RWPE2 (cell line): ENCODE data around the gene LAMC1.

Experiments used
- ATAC-seq: fragments of 200-7000 bp; cut with Tn5 transposase; 3 replicates; pipeline ENCODE4 v1.9.1; 2021; ENCODE audit warnings: low read depth
- DNase-seq: peaks from one replicate; pipeline ENCODE4 v3.0.0-alpha.2; 2020; ENCODE audit warnings: low spot score
- H3K27ac ChIP-seq: fragments of 450-650 bp; 2 replicates; pipeline ENCODE4 v1.5.1; 2017; ENCODE audit warnings: mild to moderate bottlenecking; ENCODE audit not compliant: poor library complexity, severe bottlenecking
- H3K27me3 ChIP-seq: fragments of 250-450 bp; sonication (Bioruptor Pico); 2 replicates; pipeline ENCODE4 v1.5.1; 2021; ENCODE audit warnings: mild to moderate bottlenecking, moderate library complexity; ENCODE audit not compliant: insufficient read depth, poor library complexity, severe bottlenecking
- H3K36me3 ChIP-seq: fragments of 250-450 bp; sonication (Bioruptor Pico); 2 replicates; pipeline ENCODE4 v1.5.1; 2020; ENCODE audit warnings: low read depth, mild to moderate bottlenecking, moderate library complexity
- H3K4me1 ChIP-seq: fragments of 250-450 bp; sonication (Bioruptor Pico); 2 replicates; pipeline ENCODE4 v1.5.1; 2021; ENCODE audit warnings: mild to moderate bottlenecking, moderate library complexity; ENCODE audit not compliant: insufficient read depth, poor library complexity, severe bottlenecking
- H3K4me3 ChIP-seq: fragments of 250-450 bp; sonication (Bioruptor Pico); 2 replicates; pipeline ENCODE4 v1.5.1; 2021; ENCODE audit warnings: mild to moderate bottlenecking, moderate library complexity; ENCODE audit not compliant: severe bottlenecking
- H3K9me3 ChIP-seq: fragments of 250-450 bp; sonication (Bioruptor Pico); 2 replicates; pipeline ENCODE4 v1.5.1; 2021; ENCODE audit warnings: mild to moderate bottlenecking, moderate library complexity; ENCODE audit not compliant: severe bottlenecking
- CTCF ChIP-seq: fragments of 450-650 bp; IDR thresholded peaks from one replicate; pipeline ENCODE4 v1.5.1; 2017; ENCODE audit warnings: mild to moderate bottlenecking, moderate library complexity; ENCODE audit not compliant: poor library complexity, severe bottlenecking

The LAMC1 gene

GRCh38 chr1:183188240-183188639 lies 165.0 kb downstream of the LAMC1 start:
- H3K27me3 ChIP-seq = no peaks in the 10 kb centered on the region
- H3K4me1 ChIP-seq = peaks cover 63% of the 10 kb centered on the region
- no peaks in the 10 kb centered on the region for H3K9me3 ChIP-seq
- no peak for TF ChIP-seq CTCF
- H3K27ac ChIP-seq = peak overlapping the region; percentile 96
- peaks cover 58% of the 10 kb centered on the region for H3K36me3 ChIP-seq
- no peak for ATAC-seq
- H3K4me3 ChIP-seq = peak overlapping the region; percentile 49
- no peak for DNase-seq

GRCh38 chr1:183191833-183192232 lies 168.6 kb downstream of the LAMC1 start:
- DNase-seq = no peak
- H3K9me3 ChIP-seq = no peaks in the 10 kb centered on the region
- H3K4me1 ChIP-seq = peaks cover 85% of the 10 kb centered on the region
- ATAC-seq = peak; percentile 53
- TF ChIP-seq CTCF = no peak
- H3K27me3 ChIP-seq = no peaks in the 10 kb centered on the region
- H3K4me3 ChIP-seq = no peak overlapping the region
- H3K27ac ChIP-seq = peak overlapping the region; percentile 96
- H3K36me3 ChIP-seq = peaks cover 88% of the 10 kb centered on the region

GRCh38 chr1:183193963-183194525 lies 170.8 kb downstream of the LAMC1 start:
- Histone ChIP-seq H3K9me3 (no peaks in the 10 kb centered on the region), H3K36me3 (peaks cover 82% of the 10 kb centered on the region), H3K27ac (peak overlapping the region; percentile 96), H3K27me3 (no peaks in the 10 kb centered on the region), H3K4me3 (no peak overlapping the region), H3K4me1 (peaks cover 80% of the 10 kb centered on the region)
- no peak for ATAC-seq
- no peak for TF ChIP-seq CTCF
- DNase-seq = no peak

GRCh38 chr1:183194527-183195141 lies 171.4 kb downstream of the LAMC1 start:
- H3K27ac ChIP-seq = peak overlapping the region; percentile 96
- ATAC-seq (peak; percentile 0; the same call in 2 of the 3 replicates), DNase-seq (no peak)
- TF ChIP-seq CTCF = no peak
- H3K4me3 ChIP-seq = no peak overlapping the region
- H3K9me3 ChIP-seq = no peaks in the 10 kb centered on the region
- H3K27me3 ChIP-seq = no peaks in the 10 kb centered on the region
- H3K36me3 ChIP-seq = peaks cover 82% of the 10 kb centered on the region
- H3K4me1 ChIP-seq = peaks cover 80% of the 10 kb centered on the region

GRCh38 chr1:183195142-183195574 lies 171.9 kb downstream of the LAMC1 start:
- Histone ChIP-seq H3K36me3 (peaks cover 82% of the 10 kb centered on the region), H3K9me3 (no peaks in the 10 kb centered on the region), H3K4me1 (peaks cover 76% of the 10 kb centered on the region), H3K27me3 (no peaks in the 10 kb centered on the region), H3K27ac (peak overlapping the region; percentile 96), H3K4me3 (no peak overlapping the region)
- DNase-seq = no peak
- peak; percentile 40 for ATAC-seq
- TF ChIP-seq CTCF = no peak
